BE2C (cell line): Measurements from ENCODE around the gene NR1H3.

ENCODE experiments used
- DNase-seq: peaks from one replicate; pipeline ENCODE4 v3.0.0-alpha.2; 2020
- H3K27me3 ChIP-seq: fragments of 250-450 bp; sonication (Bioruptor Pico); 2 replicates; pipeline ENCODE4 v1.5.1; 2020; ENCODE audit warnings: mild to moderate bottlenecking
- H3K36me3 ChIP-seq: fragments of 250-450 bp; sonication (Bioruptor Pico); 2 replicates; pipeline ENCODE4 v1.5.1; 2020; ENCODE audit warnings: mild to moderate bottlenecking
- H3K4me1 ChIP-seq: fragments of 250-450 bp; sonication (Bioruptor Pico); 2 replicates; pipeline ENCODE4 v1.5.1; 2020
- H3K4me3 ChIP-seq: 2 replicates; pipeline ENCODE4 v1.5.1; 2011; ENCODE audit warnings: low read depth, low read length
- H3K9me3 ChIP-seq: fragments of 250-450 bp; sonication (Bioruptor Pico); 2 replicates; pipeline ENCODE4 v1.5.1; 2020
- CTCF ChIP-seq: IDR thresholded peaks from 2 replicates; pipeline ENCODE4 v1.5.1; 2012; ENCODE audit warnings: mild to moderate bottlenecking, low read depth, low read length

The NR1H3 gene

GRCh38 chr11:47216121-47216798, 41.5 kb upstream of the NR1H3 start:
- H3K4me1 ChIP-seq: no peaks in the 10 kb centered on the region
- TF ChIP-seq CTCF: no peak
- H3K9me3 ChIP-seq: no peaks in the 10 kb centered on the region
- H3K27me3 ChIP-seq: no peaks in the 10 kb centered on the region
- H3K36me3 ChIP-seq: no peaks in the 10 kb centered on the region
- peak; percentile 46 for DNase-seq
- peak overlapping the region; percentile 68 for H3K4me3 ChIP-seq

- no peaks in the 10 kb centered on the region for H3K27me3 ChIP-seq
- no peak overlapping the region for H3K4me3 ChIP-seq
- H3K4me1 ChIP-seq: no peaks in the 10 kb centered on the region
- H3K9me3 ChIP-seq: no peaks in the 10 kb centered on the region
- no peaks in the 10 kb centered on the region for H3K36me3 ChIP-seq
- TF ChIP-seq CTCF: no peak
- DNase-seq: no peak
Measured at GRCh38 chr11:47220401-47220821, 37.4 kb upstream of the NR1H3 start.

- H3K36me3 ChIP-seq: no peaks in the 10 kb centered on the region
- H3K9me3 ChIP-seq: no peaks in the 10 kb centered on the region
- H3K4me1 ChIP-seq: no peaks in the 10 kb centered on the region
- DNase-seq: no peak
- H3K27me3 ChIP-seq: no peaks in the 10 kb centered on the region
- no peak overlapping the region for H3K4me3 ChIP-seq
- no peak for TF ChIP-seq CTCF
Measured at GRCh38 chr11:47222696-47223095, 35.1 kb upstream of the NR1H3 start.

GRCh38 chr11:47225552-47226400, 32.0 kb upstream of the NR1H3 start:
- TF ChIP-seq CTCF: no peak
- H3K36me3 ChIP-seq: no peaks in the 10 kb centered on the region

GRCh38 chr11:47229161-47229560, 28.6 kb upstream of the NR1H3 start:
- no peak for DNase-seq

More at GRCh38 chr11:47225552-47226400, 32.0 kb upstream of the NR1H3 start:
- no peak overlapping the region for H3K4me3 ChIP-seq
- no peaks in the 10 kb centered on the region for H3K27me3 ChIP-seq
- no peak for DNase-seq
- H3K4me1 ChIP-seq: no peaks in the 10 kb centered on the region
- no peaks in the 10 kb centered on the region for H3K9me3 ChIP-seq

More at GRCh38 chr11:47229161-47229560, 28.6 kb upstream of the NR1H3 start:
- Histone ChIP-seq H3K4me3 (no peak overlapping the region), H3K9me3 (no peaks in the 10 kb centered on the region), H3K4me1 (no peaks in the 10 kb centered on the region), H3K36me3 (no peaks in the 10 kb centered on the region), H3K27me3 (no peaks in the 10 kb centered on the region)
- TF ChIP-seq CTCF: no peak
